Inferior parietal cortex (tissue), 1 donor: ENCODE measurements around the gene IQSEC1.

Experiments used
- DNase-seq: peaks from one replicate; pipeline ENCODE4 v3.0.0-alpha.2; 2016; ENCODE audit errors: extremely low spot score

IQSEC1 gene

GRCh38 chr3:13028010-13028821 lies 45.0 kb downstream of the IQSEC1 start:
- DNase-seq = no peak

DNA sequence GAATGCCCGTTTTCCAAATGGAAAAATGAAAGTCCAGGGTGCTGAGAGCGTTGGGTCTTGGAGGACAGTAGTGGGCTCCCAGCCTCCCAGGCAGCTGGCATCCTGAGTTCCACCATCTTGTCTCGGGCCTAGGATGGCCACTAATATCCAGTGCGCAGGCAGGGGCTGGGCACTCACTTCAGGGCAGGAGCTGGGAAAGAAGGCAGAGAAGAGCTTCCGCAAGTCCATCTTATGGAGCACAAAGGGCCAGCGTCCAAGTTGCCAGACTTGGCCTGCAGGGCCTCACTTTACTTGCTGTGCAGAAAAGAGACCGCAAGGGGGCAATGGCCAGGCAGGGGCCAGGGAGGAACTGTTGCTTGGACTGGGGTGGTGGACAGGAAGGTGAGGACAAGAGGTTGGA lies 46.1 kb downstream of the IQSEC1 start:
- no peak for DNase-seq

DNA sequence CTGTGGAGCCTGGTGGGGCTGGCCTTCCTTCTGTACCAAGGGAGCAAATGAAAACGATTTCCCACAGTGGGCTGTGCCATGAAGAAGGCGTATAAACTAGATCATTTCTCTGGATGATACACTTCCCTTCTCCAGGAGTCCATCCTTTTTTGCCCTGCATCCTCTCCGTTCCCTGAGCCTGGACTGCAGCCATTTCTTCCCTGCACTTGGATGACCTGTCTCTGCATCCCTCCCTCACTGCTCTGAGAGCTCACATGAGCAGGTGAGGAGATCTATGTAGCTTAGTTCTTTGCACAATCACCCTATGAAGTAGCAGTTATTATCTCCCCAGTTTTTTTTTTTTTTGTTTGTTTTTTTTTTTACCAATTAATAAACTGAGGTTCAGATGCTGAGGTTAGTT lies 46.7 kb downstream of the IQSEC1 start:
- no peak for DNase-seq

DNA sequence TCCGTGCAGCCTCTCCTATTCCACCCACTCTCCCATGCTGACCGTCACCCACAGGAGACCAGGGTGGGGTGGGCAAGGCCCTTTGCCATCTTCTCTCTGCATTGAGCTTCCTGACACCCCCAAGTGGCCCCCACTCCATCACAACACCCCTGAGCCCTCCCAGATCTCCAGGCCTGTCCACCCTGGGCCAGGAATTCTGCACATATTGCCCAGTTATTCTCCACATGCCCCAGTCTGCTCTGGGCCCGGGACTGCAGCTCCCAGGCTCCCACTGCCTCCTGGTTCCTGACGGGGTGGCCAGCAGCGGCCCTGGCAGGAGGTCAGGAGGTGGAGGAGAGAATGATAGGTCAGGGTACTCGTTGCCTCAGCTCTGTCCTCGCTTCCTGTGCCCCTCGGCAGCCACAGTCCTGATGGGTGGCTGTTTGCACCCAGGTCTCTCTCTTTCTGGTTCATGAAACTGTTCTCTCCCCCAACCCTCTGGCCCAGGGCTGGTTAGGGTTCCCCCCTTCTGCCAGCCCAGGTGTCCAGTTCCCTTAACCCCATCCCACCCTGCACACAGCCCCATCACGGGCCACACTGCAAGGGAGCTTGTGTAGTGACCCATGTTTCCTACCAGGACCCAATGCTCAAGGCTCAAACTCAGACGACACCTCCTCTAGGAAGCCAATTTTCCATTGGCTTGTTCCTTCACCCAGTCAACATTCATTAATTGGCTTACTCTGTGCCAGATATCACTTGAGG lies 47.3 kb downstream of the IQSEC1 start:
- no peak for DNase-seq

GRCh38 chr3:13025090-13025489 lies 48.1 kb downstream of the IQSEC1 start:
- DNase-seq = no peak

DNA sequence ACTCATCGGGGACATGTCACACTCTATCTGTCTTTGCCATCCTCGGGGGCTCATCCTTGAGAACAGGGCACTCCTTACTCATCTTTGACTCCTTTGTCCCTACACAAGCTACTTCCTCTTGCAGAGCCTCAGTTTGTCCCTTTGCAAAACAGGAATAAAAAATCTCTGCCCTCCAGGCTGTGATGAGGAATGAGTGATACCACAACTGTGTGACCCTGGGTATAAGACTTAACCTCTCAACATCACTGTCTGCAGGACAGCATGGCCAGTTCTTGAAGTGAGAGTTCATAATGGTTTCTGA lies 48.5 kb downstream of the IQSEC1 start:
- DNase-seq = no peak

DNA sequence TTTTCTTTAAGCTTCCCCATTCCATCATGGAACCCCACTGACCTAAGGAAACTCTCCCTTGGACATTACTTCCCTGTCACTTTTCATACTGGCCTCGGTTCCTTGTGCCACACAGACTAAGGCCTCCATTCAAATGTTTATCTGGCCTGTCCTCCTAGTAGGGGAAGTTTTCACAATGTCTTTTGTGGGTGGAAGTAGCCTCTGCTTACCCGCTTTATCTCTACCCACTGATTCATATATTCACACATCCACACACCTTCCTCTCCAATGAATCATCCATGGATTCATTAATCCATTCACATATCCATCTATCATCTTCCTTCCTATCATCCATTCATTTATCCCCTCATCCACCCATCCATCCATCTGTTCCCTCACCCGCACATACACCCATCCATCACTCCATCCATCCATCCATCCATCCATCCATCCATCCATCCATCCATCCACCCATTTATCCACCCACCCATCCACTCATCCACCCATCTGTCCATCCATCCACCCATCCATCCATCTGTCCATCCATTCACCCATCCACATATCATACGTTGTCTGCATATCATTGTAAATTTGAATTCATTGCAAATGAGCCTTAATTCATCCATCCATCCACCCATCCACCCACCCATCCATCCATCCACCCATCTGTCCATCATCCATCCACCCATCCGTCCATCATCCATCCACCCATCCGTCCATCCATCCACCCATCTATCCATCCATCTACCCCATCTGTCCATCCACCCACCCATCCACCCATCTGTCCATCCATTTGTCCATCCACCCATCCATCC lies 49.1 kb downstream of the IQSEC1 start:
- no peak for DNase-seq

GRCh38 chr3:13023235-13023970 lies 49.8 kb downstream of the IQSEC1 start:
- DNase-seq = no peak

DNA sequence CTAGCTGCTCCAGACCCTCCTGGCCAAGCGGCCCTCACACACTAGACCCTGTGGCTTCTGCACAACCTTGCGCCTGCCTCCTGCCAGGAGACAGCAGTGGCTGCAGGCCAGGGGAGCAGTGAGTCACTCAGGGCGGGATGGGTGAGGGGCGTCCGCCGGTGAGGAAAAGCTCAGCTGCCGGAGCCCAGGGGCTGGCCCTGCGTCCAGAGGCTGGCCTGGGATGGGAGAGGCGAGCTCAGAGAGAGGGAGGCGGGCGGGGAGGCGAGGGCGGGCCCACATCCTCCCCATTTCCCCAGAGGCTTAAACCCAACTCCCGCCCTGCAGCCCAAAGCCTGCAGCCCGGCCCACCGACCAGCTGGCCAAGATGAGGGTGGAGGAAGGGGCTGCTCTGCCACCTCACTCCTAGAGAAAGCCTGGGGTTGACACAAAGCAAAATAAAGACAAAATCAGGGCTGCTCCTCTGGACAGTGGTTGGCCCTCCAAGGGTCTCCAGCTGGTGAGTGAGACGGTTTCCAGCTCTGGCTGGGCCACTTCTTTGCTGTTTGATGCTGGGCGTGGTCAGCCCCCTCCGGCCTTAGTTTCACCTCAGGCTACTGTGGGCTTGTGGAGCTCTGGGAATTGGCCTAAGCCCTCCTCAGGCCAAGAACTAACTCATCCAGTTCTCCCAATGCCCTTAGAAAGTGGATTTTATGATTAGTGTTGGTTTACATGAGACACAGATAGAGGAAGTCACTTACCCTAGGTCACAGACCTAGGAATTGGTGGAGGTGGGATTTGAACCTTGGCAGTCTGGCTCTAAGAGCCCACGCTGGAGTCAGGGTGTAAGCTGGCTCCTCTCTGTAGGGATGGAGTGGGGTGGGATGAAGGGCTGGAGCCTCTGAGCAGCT lies 50.6 kb downstream of the IQSEC1 start:
- DNase-seq = no peak

DNA sequence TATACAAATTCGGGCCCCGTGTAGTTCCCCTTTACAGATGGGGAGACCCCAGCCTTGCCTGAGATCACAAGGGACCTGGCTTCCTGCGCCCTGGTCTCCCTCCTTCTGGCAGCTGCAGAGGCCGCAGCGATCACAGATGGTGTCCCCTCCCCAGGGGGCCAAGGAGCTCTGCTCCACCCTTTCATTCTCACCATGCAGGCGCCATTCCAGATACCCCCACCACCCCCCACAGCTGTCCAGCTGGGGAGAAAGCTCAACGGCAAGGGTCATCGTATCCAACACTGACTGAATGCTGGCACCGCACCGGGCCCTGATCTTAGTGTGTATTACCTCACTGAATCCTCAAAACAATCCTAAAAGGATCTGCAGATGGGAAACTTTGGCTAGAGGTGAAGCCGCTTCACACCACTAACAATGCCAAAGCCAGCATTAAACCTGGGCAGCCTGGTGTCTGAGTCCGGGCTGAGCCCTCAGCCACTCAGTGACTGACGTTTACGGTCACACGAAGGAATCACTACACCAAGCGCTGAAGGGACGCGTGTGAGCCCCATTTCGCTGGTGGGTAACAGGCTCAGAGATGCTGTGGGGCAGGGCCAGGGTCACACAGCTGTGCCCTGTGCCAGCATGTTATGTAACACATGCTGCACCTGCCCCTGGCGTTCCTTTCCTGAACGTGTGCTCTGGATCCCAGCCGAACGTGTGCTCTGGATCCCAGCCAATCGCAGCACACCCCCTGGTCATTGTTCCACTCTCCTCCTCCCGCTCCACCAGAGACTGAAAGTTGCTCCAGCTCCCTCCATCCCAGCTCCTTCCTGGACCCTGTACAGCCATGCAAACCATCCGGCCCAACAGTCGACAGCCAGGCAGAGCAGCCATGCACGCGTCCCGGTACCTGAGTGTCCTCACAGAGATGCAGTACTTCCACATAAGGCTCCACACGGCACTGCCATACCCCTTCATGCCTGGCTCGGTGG lies 51.8 kb downstream of the IQSEC1 start:
- DNase-seq = no peak

GRCh38 chr3:13020159-13020750 lies 53.0 kb downstream of the IQSEC1 start:
- no peak for DNase-seq

GRCh38 chr3:13019243-13020095 lies 53.8 kb downstream of the IQSEC1 start:
- no peak for DNase-seq

DNA sequence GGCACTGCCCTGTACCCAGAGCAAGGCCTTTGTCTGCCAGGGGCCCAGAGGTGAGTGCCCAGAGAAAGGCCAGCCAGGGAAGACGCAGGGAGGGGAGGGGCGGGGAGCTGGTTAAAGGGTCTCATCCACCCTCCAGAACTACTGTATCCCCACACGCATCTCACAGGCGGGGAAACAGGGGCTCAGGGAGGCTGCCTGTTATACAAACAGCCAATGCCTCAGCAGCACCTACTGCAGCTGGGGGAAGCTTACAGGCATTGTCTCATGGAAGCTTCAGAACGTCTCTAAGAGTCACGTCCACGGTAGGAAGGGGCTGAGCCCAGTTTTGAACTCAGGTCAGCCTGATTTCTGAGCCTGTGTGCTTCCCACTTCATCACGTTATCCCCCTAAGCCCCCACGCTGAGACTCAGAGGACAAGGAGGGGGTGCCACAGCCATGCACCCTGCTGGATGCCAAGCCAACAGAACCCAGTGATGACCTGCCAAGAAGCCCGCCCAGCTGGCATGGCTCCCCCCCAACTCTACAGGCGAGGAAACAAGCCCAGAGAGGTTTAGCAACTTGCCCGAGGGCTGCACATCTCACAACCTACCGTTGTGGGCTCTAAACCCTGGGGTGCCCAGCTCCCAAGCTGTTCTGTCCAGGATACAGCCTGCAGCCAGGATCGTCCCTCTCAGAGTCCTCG lies 54.5 kb downstream of the IQSEC1 start:
- no peak for DNase-seq

DNA sequence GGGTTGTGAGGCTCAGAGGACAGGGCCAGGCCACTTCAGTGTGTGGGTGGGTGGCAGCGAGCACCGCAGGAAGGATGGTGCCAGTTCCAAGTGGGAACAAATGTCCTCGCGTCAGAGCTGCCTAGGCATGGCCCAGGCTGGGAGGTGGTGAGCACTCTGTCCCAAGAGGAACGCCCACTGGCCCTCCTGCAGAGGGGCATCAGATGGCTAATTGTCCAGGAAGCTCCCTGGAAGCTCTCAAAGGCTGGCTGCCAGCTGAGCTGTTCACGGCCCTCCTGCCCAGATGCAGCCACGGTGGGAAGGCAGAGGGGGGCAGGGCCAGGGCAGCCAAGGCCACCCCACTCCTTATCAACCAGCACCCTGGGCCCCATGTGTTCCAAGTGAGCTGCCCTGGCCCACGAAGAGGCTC lies 55.2 kb downstream of the IQSEC1 start:
- no peak for DNase-seq

DNA sequence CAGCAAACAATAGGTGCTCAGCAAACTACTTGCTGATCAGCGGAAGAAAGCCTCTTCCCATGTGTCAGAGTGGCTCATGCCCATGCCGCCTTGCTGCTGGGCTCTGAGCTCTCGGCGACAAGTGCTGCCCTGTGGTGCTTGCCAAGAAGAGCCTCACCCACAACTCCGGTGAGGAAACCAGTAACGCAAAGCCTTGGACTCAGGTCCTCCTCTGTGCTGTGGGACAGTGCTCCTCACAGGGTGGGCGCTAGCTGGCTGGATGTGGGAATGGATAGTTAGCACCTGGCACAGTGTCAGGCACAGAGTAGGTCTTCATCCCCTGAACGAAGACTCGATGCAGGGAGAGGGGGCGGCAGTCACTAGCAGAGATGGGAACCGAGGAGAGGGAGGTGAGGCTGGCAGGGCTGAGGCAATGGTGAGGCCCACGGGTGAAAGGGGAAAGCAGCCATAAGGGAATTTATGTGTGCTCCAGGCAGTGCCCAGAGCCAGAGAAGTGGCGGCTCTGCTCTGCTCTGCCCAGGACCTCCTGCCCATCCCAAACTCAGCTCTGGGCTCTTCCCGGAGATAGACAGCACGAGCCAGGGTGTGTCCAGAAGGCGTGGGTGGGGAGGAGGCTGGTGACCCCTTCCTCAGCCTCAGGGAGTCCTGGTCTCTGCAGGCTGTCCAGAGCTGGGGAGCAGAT lies 55.7 kb downstream of the IQSEC1 start:
- no peak for DNase-seq

DNA sequence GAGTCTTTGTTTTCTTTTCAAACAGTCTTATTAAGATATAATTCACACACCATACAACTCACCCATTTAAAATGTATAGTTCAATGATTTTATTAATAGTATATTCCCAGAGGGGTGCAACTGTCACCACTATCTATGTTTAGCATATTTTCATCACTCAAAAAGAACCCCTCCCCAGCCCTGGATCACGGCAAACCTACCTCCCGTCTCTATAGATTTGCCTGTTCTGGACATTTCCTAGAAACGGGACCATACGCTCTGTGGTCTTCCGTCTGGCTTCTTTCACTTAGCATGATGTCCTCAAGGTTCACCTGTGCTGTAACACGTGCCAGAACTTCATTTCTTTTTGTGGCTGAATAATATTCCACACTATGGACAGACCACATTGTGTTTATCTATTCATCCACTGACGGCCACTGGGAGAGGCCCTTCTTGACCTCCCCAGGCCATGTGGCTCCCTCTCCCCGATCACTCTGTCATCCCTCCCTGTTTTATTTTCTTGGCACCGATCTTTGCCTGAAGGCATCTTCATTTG lies 56.4 kb downstream of the IQSEC1 start:
- DNase-seq = no peak
